ENCODE data around the gene DDOST.
"Not testable (repeated sequence)": the region's sequence is repeated elsewhere in the genome, so short reads cannot be mapped to it uniquely, and the experiment has no call there.

The DDOST gene

GRCh38 chr1:20689645-20690056 lies 28.5 kb upstream of the DDOST start:
- no peak for DNase-seq

GRCh38 chr1:20686883-20687725 lies 25.9 kb upstream of the DDOST start:
- no peak for DNase-seq

DNA sequence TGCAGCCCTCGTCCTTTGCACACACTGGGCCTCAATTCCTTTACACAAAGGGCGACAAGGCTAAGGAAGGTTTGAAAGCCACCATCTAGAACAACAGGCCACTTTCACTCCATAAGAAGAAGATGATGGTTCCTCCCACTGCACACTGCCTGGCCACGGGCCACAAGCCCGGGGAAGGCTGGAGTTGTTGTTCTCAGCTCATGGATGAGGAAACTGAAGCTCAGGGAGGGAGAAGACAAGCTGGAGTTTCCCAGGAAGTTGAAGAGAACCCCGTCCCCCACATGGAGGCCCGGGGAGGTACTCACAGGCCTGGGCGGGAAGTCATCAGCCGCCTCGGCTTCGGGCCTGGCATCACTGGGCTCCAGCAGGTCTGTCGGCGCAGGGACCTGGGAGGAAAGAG lies 24.6 kb upstream of the DDOST start:
- DNase-seq: no peak

DNA sequence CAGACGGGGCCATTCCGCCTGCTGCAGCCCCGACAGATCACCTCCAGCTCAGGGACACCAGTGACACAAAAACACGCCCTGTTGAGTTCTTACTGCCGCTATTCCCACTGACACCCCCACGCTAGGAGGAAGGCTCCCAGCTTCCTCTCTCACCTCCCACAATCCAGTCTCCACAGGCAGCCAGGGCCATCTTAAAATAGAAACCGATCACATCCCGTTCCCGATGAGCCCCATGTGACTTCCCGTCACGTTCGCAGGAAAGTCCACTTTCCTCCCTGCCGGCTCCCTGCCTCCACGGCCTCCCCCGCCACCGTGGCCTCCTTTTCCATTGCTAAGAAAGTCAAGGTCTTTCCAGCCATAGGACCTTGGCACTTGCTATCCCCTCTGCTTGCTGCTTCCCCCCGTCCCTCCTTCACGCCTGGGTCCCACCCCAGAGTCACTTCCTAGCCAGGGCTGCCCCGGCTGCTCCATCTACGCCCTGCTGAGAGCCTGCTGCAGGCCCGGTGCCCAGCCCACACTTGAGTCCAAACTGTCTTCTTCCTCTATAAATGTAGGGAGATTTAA lies 24.0 kb upstream of the DDOST start:
- DNase-seq: no peak

DNA sequence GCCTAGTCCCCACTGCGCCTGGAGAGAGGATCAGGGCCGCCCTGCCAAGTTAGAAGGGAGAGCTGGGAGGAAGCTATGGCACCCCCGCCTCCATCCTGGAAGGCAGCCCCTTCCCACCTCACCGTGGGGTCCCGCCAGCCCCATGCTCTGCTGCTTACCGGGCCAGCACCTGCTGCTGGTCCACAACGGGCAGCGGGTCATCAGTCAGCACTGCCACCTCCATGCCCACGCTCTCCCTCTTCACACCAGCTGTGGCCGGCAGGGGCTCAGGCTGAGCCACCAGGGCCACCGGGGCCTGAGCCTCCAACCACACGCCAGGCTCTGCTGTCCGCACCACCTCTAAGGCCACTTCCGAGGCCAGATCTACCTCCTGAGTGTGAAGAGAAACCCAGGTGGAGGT lies 23.5 kb upstream of the DDOST start:
- no peak for DNase-seq

GRCh38 chr1:20684050-20684620 lies 23.0 kb upstream of the DDOST start:
- no peak for DNase-seq

DNA sequence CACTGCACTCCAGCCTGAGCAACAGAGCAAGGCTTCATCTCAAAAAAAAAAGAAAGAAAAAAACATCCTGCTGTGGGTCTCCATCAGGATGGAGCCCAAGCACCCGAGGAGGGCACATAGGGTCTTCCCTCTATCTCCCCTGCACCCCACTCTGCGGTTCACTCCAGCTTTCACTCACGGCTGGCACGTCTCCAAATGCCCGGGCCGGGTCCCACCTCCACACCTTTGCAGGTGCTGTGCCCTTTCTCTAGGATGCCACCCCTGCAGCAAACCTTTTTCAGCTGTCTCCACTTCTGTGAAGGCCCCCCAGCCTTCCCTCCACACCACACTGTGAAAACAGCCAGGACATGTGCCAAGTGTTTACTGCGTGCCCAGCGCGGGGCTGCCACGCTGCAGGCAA lies 22.4 kb upstream of the DDOST start:
- no peak for DNase-seq

GRCh38 chr1:20682571-20683236 lies 21.5 kb upstream of the DDOST start:
- DNase-seq: no peak

GRCh38 chr1:20681999-20682398 lies 20.8 kb upstream of the DDOST start:
- DNase-seq: no peak

DNA sequence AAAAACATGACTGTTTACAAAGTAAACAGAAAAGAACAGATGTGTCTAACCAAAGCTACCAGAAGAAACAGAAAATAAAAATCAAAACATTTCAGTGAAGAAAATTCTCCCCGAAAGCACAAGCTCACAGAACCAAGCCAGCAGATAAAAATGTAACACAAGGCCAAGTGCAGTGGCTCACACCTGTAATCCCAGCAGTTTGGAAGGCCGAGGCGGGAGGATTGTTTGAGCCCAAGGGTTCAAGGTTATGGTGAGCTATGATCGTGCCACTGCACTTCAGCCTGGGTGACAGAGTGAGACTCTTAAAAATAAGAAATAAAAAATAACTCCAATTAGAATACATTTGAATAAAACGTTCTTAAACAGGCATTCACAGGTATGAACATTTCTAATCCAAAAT lies 19.1 kb upstream of the DDOST start:
- DNase-seq: no peak

DNA sequence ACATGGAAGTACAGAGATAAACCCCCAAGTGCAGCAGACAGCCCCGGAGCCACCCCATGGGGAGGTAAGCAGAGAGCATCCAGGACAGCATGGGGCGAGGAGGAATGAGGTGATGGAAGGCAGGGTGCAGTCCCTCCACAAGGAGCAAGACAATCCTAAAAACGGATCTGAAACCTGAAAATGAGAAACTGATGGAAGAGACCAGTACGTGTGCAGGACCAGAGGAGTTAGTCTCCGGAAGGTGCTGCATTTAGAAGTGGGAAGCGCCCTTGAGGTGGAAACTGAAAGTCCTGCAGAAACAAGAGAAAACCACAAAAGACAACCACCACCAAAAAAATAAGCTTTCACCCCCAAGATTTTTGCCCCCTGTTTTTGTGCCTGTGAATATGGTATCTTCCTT lies 17.4 kb upstream of the DDOST start:
- no peak for DNase-seq

- not testable (repeated sequence) for DNase-seq
Observed at GRCh38 chr1:20673626-20674025, 12.5 kb upstream of the DDOST start.

DNA sequence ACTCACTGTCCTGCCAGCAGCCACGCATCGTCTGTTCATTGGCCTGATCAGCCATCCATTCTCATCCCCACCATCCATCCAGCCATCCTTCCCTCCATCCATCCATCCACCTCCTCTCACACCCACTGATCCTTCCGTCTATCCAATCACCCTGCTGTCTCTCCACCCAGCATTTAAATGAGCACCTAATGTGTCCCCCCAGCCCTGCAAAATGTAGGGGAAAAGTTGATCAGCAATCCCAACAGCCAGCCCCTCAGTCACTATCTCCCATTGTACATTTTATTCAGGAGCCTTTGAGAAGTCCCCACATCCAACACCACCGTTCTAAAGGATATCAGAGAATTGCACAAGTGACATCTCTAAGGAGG lies 11.1 kb upstream of the DDOST start:
- no peak for DNase-seq

GRCh38 chr1:20670936-20671335 lies 9.8 kb upstream of the DDOST start:
- no peak for DNase-seq

- DNase-seq: no peak
Observed at GRCh38 chr1:20668581-20668980, 7.4 kb upstream of the DDOST start.

- no peak for DNase-seq
Observed at GRCh38 chr1:20666804-20667203, 5.6 kb upstream of the DDOST start.

DNA sequence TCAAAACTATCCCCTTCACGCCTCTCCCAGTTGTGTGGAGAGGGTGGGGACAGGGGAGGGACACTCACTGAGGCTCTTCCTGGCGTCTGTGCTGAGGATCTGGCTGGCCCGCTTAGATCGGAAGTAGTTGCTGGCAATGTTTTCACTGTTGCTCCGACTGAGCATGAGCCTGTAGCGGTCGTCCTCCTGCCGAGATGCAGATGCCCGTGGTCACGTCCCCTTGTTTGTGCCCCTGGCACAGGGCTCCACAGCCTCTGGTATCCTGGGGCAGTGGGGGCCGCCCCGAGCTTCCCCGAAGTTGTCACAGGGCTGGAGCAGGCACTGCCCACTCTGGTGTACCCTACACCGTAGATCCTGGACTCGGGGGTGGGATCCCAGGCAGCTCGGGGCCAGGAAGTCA lies 5.0 kb upstream of the DDOST start:
- DNase-seq: no peak

DNA sequence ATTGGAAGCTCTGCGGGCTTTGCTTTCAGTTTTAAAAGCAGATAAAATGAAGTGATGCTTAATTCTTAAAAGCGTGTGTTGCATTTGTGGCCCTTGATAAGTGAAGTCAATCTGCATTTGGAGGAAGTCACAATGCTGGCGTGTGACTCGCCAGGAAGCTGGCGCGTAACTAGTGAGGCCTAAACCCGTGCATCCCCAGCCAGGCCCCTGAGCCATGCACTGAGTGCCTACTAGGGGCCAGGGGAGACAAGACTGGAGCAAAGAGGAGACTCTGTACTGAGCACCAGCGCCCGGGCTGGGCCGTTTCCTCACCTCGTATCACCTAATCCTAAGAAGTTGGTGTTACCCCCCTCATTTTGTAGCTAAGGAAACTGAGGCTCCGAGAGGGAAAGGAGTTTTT lies 4.6 kb upstream of the DDOST start:
- no peak for DNase-seq

GRCh38 chr1:20663969-20664715 lies 3.0 kb upstream of the DDOST start:
- DNase-seq: no peak

DNA sequence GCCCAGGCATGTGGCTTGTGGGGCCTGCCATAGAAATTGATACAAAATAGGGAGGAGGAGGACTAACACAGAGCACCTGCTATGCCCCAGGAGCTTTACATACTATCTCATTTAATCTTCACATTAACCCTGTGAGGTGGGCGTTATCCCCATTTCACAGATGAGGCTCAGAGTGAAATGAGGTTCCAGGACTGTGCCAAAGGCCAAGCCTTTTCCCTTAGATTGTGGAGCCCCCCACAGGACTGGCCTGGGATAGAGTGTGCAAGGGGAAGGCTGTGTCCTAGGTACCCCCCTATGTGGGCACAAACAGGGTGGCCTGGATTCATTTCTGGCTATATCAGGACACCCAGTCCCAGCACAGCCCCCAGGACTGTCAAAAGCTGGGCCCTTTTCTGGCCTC lies 2.2 kb upstream of the DDOST start:
- DNase-seq: no peak

GRCh38 chr1:20662110-20662475 lies 924 bp upstream of the DDOST start:
- no peak for DNase-seq

DNA sequence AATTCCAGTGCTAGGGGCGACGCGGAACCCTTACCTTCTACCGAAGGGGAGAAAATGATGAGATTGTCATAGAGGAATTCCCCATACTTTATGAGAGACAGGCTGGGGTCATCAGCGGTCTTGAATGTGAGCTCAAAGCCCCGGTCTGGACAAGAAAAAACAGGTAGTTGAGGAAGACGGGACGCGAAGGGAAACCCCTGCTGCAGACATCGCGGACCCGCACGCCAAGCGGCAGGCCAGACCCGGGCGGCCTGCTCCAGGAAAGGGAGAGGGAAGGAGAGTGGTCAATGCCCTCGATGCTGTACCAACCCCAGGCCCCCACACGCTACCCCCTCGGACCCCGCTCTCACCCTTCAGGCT lies 342 bp downstream of the DDOST start:
- no peak for DNase-seq

DNA sequence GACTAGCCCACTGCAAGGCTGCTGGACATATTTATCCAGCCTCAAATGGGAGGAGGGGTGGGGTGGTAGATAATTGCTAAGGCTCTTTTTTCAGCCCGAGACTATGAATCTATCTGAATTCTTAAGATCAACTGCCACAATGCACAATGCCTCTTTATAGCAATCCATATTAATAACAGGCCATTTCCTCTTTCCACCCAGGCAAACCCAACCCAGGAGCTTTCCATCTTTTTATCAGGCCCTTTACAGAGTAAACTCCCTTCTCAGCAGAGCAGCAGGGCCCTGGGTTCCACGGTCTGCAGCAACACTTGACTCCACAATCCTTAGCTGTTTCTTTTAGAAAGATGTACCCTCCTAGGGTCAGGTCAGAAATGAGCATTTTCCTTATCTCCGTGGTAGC lies 806 bp downstream of the DDOST start:
- no peak for DNase-seq

All from activated effector memory CD4-positive, alpha-beta T cell treated with anti-CD3 and anti-CD28 coated beads, Interleukin-2, amount 50 U/mL, for 16 hours (primary cell).